Mucosa of rectum (tissue), 2 donors: ENCODE data around the gene ANKRD11.

Source experiments
- H3K27ac ChIP-seq, 2 donors: one replicate each; pipeline ENCODE4 v1.7.0; 2013; ENCODE audit warnings: inconsistent platforms in 2 of 2, low read depth in 2 of 2, low read length in 2 of 2
- H3K27me3 ChIP-seq, 2 donors: one replicate each; pipeline ENCODE4 v1.7.0; 2013; ENCODE audit warnings: low read length in 2 of 2; ENCODE audit not compliant: control insufficient read depth in 2 of 2, insufficient read depth in 2 of 2
- H3K36me3 ChIP-seq, 2 donors: one replicate each; pipeline ENCODE4 v1.7.0; 2013; ENCODE audit warnings: low read length in 2 of 2; ENCODE audit not compliant: control insufficient read depth in 2 of 2, insufficient read depth in 2 of 2
- H3K4me1 ChIP-seq, 2 donors: one replicate each; pipeline ENCODE4 v1.7.0; 2013; ENCODE audit warnings: low read length in 2 of 2, mild to moderate bottlenecking in 1 of 2; ENCODE audit not compliant: control insufficient read depth in 2 of 2, insufficient read depth in 2 of 2
- H3K4me3 ChIP-seq, 2 donors: one replicate each; pipeline ENCODE4 v1.7.0; 2013; ENCODE audit warnings: low read length in 2 of 2
- H3K9ac ChIP-seq, 2 donors: one replicate each; pipeline ENCODE4 v1.7.0; 2013; ENCODE audit warnings: low read length in 2 of 2, low read depth in 1 of 2, mild to moderate bottlenecking in 1 of 2
- H3K9me3 ChIP-seq, 2 donors: one replicate each; pipeline ENCODE4 v1.7.0; 2013; ENCODE audit warnings: low read length in 2 of 2; ENCODE audit not compliant: control insufficient read depth in 2 of 2
- donor health status: healthy.
- donor health status: Normal muscosa, but diverticular disease.

Gene ANKRD11

DNA sequence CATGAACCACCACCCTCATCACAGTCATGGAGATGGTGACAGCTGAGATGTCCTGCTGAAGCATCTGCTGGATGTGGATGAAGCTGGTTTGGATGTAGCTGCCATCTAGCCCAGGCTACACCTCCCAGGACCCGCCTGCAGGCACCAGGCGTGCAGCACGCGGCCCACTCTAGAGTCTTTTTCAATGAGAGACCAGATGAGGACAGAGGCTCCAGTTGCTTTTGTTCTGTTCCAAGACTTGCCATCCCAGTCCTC is 170.8 kb downstream of the ANKRD11 start:
- Histone ChIP-seq H3K4me1 (peaks cover 60 to 63% of the 10 kb centered on the region in 2 donors), H3K36me3 (peaks cover 11 to 19% of the 10 kb centered on the region in 2 donors), H3K27me3 (no peaks in the 10 kb centered on the region), H3K27ac (no peak overlapping the region), H3K9me3 (no peaks in the 10 kb centered on the region), H3K9ac (no peak overlapping the region), H3K4me3 (peak overlapping the region in 1 of 2 donors; percentile 35)

DNA sequence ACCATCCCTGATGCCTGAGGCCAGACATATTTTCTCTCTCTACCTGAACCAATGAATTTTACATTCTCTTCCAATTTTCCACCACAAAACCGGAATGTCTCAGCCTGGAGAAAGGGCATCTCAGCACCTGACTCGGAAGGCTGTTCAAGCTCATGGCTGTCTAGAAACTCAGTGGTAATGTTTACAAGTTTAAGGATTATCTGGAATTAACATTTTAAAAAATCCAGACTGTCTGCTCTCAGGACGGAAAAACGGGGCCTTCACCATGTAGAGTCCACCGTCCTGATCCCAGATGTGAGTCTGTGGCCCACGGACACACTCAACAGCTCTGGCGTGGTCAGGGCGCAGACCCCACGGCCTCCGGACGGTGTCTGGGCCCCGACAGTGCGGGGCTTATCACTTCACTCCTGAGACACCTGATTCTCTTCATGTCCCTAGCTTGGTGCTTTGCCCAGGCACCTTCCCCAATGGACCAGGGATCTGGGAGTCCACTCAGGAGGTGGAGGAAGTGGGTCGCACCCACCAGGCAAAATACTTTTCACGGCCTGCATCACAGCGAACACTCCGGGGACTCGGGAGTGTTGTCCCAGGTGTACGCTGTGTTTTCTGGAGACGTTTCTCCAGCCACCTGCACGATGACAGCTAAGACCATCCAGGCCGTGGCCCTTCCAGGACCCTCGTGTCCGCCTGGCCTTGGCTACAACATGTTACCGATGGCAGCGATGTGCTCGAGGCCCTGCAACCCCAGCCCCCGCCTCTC is 171.3 kb downstream of the ANKRD11 start:
- Histone ChIP-seq H3K9me3 (no peaks in the 10 kb centered on the region), H3K4me3 (no peak overlapping the region), H3K27ac (no peak overlapping the region), H3K4me1 (peaks cover 60 to 65% of the 10 kb centered on the region in 2 donors), H3K27me3 (no peaks in the 10 kb centered on the region), H3K9ac (no peak overlapping the region), H3K36me3 (peaks cover 12 to 19% of the 10 kb centered on the region in 2 donors)

- Histone ChIP-seq H3K27me3 (no peaks in the 10 kb centered on the region), H3K36me3 (peaks cover 12 to 20% of the 10 kb centered on the region in 2 donors), H3K4me1 (peaks cover 58 to 65% of the 10 kb centered on the region in 2 donors), H3K27ac (no peak overlapping the region), H3K9ac (no peak overlapping the region), H3K9me3 (no peaks in the 10 kb centered on the region), H3K4me3 (no peak overlapping the region)
Observed at GRCh38 chr16:89318430-89318758, 172.0 kb downstream of the ANKRD11 start.

- H3K9me3 ChIP-seq = no peaks in the 10 kb centered on the region
- H3K27ac ChIP-seq = peak overlapping the region in 1 of 2 donors; percentile 25
- peaks cover 56 to 65% of the 10 kb centered on the region in 2 donors for H3K4me1 ChIP-seq
Observed at GRCh38 chr16:89317729-89318429, 172.5 kb downstream of the ANKRD11 start.

GRCh38 chr16:89317101-89317671 is 173.2 kb downstream of the ANKRD11 start:
- peaks cover 18 to 32% of the 10 kb centered on the region in 2 donors for H3K36me3 ChIP-seq
- peak overlapping the region; percentile 25 to 65 for H3K27ac ChIP-seq
- H3K4me1 ChIP-seq = peaks cover 54 to 61% of the 10 kb centered on the region in 2 donors

More at GRCh38 chr16:89317729-89318429, 172.5 kb downstream of the ANKRD11 start:
- Histone ChIP-seq H3K36me3 (peaks cover 13 to 25% of the 10 kb centered on the region in 2 donors), H3K4me3 (no peak overlapping the region), H3K27me3 (no peaks in the 10 kb centered on the region), H3K9ac (no peak overlapping the region)

DNA sequence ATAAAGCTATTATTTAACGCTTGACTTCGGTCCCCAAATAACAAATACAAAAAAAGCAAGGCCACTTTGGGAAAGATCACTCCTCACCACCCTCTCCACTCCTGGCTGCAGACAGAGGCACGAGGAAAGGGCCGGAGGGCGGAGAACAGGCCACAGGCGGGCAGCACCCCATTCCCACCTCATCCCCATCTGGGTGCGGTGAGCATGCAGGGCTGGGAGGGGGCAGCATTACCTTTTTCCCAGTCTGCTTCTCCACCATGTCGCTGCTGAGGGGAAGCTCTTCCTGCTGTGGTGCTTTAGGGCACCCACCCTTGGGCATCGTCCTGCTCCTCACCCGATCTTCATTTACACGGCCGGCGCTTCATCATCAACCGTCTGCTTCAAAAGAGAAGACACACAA is 173.7 kb downstream of the ANKRD11 start:
- no peaks in the 10 kb centered on the region for H3K9me3 ChIP-seq
- H3K36me3 ChIP-seq = peaks cover 18 to 34% of the 10 kb centered on the region in 2 donors
- H3K9ac ChIP-seq = no peak overlapping the region
- H3K4me3 ChIP-seq = peak overlapping the region in 1 of 2 donors; percentile 9
- H3K4me1 ChIP-seq = peaks cover 52 to 59% of the 10 kb centered on the region in 2 donors
- H3K27me3 ChIP-seq = no peaks in the 10 kb centered on the region
- peak overlapping the region; percentile 25 to 65 for H3K27ac ChIP-seq

More at GRCh38 chr16:89317101-89317671, 173.2 kb downstream of the ANKRD11 start:
- Histone ChIP-seq H3K9ac (no peak overlapping the region), H3K4me3 (peak overlapping the region in 1 of 2 donors; percentile 9), H3K27me3 (no peaks in the 10 kb centered on the region), H3K9me3 (no peaks in the 10 kb centered on the region)

DNA sequence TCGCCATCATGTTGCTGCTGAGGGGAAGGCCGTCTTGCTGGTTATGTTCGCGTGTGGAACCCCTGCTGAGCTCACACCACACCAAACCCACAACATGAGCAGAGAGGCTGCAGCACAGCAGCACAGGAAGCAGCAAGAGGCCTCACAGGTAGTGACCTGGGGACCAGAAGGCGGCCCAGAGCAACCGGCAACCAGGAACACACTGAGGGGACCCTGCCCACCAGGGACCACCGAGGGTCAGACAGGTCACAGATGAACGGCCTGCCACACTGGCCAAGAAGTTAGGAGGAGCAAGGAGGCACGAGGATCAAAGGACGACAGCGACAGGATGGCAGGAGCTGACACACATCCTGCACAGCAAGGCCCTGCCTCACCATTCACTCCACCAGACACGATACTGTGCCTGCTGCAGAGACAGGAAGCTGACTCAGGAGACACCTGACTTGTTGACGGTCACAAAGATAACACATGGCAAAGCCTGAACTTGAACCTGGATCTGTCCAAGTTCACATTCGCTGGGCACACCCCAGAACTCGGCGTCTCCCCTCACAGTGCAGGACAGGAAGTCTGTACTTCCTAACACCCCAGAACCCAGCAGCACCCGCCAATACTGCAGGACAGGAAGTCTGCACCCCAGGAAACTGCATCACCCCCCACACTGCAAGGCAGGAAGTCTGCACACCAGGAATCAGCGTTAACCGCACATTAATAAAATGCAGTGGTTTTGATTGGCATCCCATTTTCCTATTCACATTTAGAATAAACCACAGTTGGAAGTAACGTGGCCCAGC is 174.4 kb downstream of the ANKRD11 start:
- peak overlapping the region in 1 of 2 donors; percentile 65 for H3K27ac ChIP-seq
- H3K4me3 ChIP-seq = no peak overlapping the region
- no peaks in the 10 kb centered on the region for H3K27me3 ChIP-seq
- H3K36me3 ChIP-seq = peaks cover 18 to 34% of the 10 kb centered on the region in 2 donors
- no peak overlapping the region for H3K9ac ChIP-seq
- no peaks in the 10 kb centered on the region for H3K9me3 ChIP-seq
- H3K4me1 ChIP-seq = peaks cover 51 to 57% of the 10 kb centered on the region in 2 donors

DNA sequence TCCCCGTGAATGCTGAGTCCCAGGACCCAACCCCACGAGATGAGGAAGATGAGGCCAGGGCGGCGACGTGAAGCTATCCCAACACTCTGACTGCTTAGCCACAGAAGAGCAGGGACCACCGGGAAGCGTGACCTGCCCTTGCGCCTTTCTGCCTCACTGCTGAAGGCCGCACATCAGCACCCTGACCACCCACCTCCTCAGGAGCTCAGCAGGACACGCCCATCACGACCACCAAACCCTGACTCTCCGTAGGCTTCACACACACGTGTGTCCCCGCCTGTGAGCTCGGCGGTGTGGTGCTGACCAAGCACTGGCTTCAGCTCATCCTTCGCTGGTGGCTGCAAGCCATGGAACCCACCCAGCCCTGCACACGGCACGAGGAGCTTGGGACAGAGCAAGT is 175.1 kb downstream of the ANKRD11 start:
- Histone ChIP-seq H3K27ac (peak overlapping the region; percentile 28 to 65), H3K27me3 (no peaks in the 10 kb centered on the region), H3K36me3 (peaks cover 20 to 34% of the 10 kb centered on the region in 2 donors), H3K4me1 (peaks cover 44 to 50% of the 10 kb centered on the region in 2 donors), H3K9me3 (no peaks in the 10 kb centered on the region), H3K4me3 (no peak overlapping the region), H3K9ac (peak overlapping the region in 1 of 2 donors; percentile 32)

GRCh38 chr16:89314854-89315253 is 175.5 kb downstream of the ANKRD11 start:
- H3K27ac ChIP-seq = peak overlapping the region in 1 of 2 donors; percentile 65
- H3K4me3 ChIP-seq = no peak overlapping the region
- H3K9ac ChIP-seq = no peak overlapping the region
- no peaks in the 10 kb centered on the region for H3K27me3 ChIP-seq
- H3K4me1 ChIP-seq = peaks cover 40 to 46% of the 10 kb centered on the region in 2 donors
- no peaks in the 10 kb centered on the region for H3K9me3 ChIP-seq
- peaks cover 20 to 34% of the 10 kb centered on the region in 2 donors for H3K36me3 ChIP-seq
